LoVo (cell line): Measurements from ENCODE around the gene MRFAP1.
A peak's percentile ranks its signal among the peaks of the same experiment; 100 is the strongest.
"Not testable (repeated sequence)": the region's sequence is repeated elsewhere in the genome, so short reads cannot be mapped to it uniquely, and the experiment has no call there.

Experiments
- DNase-seq: peaks from one replicate; pipeline ENCODE4 v3.0.0-alpha.2; 2016; ENCODE audit warnings: low spot score

Gene MRFAP1

DNA sequence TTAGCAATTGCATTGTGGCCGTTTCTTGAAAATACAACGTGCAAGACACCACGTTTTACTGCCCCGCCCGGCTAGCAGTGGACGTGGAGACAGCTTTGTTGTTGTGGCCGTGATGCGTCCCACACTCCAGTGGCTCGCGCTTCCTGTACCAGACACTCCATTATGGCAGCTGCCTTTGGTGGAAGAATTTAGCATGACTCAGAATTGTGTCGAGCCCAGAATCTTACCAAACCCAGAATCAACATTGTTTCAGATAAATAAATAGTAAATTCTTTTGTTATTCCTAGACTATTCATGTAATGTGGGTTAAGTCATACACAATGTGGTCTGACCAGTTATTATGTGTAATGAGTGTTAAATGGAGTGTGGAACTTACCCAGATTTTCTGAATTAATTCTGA lies 27.9 kb downstream of the MRFAP1 start:
- DNase-seq = no peak

DNA sequence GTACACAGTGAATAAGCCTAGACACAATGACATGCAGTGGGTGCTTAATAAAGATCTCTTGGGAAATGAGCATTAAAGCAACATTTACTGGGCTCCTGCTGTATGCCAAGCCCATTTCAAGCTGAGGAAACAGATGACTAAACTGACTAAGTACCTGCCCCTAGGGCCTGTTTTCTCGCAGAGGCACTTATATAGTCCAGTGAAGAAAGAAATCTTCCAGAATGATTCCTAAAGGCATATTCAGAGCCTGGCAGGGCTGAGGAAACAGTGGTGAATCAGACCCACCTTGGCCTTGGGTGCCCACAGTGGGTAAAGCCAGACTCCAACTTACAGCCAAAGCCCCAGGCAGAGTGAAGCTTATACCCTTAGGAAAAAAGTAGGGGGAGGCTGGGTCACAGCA lies 31.2 kb downstream of the MRFAP1 start:
- DNase-seq = no peak

DNA sequence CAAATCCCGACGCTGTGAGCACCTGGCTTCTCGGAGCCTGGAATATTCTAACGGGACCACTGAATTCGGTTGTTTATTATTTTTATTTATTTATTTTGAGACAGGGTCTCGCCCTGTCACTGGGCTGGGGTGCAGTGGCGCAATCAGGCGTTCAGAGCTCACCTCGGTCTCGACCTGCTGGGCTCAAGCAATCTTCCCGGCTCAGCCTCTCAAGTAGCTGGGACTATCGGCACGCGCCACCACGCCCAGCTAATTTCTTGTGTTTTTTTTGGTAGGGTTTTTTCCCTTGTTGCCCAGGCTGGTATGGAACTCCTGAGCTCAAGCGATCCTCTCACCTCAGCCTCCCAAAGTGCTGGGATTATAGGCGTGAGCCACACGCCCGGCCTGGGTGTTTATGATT lies 31.6 kb downstream of the MRFAP1 start:
- DNase-seq = no peak

DNA sequence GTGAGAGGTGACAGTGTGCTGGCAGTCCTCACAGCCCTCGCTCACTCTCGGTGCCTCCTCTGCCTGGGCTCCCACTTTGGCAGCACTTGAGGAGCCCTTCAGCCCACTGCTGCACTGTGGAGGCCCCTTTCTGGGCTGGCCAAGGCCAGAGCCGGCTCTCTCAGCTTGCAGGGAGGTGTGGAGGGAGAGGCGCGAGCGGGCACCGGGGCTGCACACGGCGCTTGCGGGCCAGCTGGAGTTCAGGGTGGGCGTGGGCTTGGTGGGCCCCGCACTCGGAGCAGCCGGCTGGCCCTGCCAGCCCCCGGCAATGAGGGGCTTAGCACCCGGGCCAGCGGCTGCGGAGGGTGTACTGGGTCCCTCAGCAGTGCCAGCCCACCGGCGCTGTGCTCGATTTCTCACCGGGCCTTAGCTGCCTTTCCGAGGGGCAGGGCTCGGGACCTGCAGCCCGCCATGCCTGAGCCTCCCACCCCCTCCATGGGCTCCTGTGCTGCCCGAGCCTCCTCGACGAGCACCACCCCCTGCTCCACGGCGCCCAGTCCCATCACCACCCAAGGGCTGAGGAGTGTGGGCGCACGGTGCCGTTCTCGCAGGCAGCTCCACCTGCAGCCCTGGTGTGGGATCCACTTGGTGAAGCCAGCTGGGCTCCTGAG lies 32.2 kb downstream of the MRFAP1 start:
- DNase-seq = not testable (repeated sequence)

DNA sequence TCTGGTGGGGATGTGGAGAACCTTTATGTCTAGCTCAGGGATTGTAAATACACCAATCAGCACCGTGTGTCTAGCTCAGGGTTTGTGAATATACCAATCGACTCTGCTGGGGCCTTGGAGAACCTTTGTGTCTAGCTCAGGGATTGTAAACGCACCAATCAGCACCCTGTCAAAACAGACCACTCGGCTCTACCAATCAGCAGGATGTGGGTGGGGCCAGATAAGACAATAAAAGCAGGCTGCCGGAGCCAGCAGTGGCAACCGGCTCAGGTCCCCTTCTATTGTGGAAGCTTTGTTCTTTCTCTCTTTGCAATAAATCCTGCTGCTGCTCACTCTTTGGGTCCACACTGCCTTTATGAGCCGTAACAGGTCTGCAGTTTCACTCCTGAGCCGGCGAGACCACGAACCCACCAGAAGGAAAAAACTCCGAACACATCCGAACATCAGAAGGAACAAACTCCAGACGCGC lies 32.7 kb downstream of the MRFAP1 start:
- DNase-seq = not testable (repeated sequence)

DNA sequence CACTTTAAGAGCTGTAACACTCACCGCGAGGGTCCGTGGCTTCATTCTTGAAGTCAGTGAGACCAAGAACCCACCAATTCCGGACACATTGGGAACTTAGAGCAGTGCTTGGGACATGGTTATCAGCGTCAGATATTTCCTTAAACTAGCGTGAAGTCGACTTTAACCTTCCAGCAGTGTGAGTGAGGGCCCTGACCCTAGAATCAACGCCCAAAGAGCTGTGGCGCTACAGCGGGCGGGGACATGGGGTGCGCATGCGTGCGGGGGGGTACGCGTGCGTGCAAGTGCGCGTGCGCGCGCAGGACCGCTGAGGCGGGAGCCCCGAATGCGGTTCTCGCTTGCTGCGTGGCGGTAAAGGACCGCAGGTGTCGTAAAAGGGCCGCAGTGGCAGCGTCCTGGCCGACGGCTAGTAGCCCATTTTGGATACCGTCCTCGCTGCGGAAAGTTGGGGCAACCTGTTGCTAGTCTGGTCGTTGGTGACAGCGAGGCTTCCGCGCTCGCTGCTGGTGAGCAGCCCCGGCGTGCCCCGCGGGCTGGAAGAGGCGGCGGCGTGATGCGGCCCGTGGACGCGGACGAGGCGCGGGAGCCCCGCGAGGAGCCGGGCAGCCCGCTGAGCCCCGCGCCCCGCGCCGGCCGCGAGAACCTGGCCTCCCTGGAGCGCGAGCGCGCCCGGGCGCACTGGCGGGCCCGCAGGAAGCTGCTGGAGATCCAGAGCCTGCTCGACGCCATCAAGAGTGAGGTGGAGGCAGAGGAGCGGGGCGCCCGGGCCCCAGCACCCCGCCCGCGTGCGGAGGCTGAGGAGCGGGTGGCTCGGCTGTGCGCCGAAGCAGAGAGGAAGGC lies 33.4 kb downstream of the MRFAP1 start:
- DNase-seq = peak; percentile 96

DNA sequence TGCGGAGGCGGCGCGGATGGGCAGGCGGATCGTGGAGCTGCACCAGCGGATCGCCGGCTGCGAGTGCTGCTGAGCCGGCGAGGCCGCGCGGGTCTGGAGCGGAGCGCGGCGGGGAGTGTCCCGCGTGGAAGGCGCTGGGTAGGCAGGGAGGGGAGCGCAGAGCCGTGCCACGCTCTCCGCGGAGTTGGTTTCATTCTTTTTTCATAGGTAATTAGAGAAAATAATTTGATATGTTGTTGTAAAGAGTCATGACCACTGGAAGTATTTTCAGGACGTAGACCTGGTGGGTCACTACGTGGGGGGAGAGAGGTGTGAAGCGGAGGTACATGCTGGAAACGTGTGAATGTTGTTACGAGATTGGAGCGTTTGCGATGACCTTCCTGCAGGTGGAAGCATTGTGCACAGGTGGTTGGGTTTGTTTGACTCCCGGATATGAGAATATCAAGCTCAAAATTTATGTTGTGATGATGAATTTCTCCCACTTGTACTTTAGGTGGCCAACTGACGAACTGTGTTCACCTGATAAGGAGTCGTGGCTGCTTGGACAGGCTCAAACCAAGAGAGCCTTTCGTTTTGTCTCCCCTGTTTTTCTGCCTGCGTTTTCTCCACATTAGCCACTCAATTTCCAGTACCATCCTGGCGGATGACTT lies 34.1 kb downstream of the MRFAP1 start:
- DNase-seq = peak; percentile 68

DNA sequence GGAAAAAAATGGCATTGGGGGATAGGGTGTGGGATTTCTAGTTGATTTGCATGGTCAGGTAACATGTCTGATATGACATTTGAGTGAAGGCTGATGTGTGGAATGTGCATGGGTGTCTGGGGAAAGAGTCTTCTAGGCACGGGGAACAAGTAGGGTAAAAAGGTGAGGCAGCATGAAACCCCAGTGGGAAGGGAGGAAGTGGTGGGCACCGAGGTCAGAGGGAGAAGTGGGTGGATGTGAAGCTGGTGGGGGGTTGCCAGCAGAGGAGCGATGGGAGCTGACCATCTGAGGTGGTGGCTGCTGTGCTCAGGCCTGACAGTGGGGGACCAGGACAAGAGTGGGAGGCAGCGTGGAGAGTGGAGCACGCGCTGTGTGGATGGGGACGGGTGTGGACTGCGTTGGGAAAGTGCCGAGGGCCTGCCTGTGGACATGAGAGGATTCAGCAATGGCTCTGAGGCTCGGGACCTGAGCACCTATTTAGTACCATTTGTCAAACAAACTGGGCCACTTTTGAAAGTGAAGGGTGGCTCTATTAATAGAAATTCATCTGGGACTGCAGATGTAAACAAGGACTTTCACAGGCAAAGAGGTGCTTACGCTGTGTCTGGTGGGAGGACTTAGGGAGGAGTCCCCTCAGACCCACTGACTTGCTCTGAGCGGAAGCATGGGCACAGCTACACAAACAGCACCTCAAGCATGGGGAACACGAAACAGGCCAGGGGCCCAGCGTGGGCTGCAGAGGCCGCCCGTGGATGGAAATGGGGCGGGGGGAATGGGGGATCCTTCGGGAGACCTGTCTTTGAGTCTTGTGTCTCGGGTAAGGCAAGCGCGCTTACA lies 36.5 kb downstream of the MRFAP1 start:
- DNase-seq = no peak

DNA sequence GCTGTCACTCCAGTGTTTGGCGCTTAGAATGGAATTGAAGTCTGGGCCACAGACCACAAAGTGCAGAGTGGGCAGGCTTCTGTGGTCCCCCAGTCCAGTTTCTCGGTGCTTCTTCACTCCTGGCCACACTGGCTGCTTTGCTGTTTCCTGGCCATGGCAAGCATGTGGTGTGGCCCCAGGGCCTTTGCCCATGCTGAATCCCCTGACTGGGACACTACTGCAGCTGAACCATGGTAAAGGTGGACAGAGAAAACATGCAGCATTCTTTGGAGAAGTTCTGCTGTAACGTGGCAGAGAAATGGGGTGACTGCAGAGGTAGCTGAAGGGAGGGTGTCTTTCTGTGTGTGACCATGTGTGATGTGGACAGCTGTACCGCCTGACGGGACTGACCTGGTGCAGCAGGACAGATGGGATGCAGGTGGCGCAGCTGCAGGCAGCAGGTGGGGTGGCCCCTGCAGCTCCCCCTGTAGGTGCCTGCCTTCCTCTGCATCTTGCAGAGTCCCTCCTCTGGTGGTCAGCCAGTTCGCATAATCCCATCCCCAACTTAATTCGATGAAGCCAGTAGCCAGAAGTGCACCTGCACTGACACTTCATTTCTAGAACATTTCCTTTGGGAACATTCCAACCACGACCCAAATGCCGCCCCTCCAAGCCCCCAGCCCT lies 40.0 kb downstream of the MRFAP1 start:
- no peak for DNase-seq

DNA sequence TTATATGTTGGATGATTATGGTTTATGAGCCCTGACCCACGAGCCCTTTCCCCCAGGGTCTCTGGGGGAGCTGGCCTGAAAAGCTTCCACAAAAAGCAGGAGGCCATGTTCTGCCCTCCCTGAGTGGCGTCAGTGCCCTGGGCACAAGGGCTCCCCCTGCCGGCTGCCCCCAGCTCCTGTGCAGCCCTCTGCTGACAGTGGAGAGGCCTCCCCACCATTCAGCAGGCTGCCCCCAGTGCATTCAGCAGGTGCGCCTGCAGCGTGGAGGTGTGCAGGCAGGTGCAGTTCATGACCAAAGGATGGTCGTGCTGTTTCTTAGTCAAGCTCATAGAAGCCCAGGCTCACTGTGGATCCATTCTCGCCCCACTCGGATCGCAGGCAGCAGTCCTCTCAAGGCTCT lies 40.7 kb downstream of the MRFAP1 start:
- no peak for DNase-seq

DNA sequence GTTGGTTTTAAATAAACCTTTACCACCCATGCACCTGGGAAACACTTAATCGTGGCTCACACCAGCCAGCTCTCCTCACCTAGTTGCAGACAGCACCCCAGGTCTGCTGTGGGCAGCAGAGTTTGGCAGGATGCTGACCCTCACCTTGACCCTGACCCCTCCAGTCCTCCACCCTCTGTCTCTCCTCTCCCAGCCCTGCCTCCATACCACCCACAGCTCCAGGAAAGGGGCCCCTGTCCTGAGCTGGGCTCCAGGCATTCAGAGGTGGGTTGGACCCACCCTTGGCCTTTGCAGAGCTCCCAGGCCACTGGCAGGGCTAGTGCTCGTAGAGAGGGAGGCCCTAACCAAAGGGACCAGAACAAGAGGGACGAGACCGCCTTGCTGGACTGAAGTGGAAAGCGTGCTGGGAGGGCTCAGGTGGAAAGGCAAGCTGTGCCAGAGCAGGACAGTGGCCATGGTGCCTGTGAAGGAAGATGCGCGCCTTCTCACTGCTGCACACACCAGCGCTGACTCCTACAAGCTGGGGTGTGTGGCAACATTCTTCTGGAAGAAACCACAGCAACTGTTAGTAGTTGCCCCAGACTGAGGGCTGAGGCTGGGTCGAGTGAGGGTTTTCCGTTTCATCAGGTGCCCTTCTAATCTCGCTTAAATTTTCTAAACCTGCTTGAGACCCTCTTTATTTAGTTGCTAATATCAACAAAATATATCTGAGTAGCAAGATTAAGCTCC lies 42.5 kb downstream of the MRFAP1 start:
- DNase-seq = no peak

DNA sequence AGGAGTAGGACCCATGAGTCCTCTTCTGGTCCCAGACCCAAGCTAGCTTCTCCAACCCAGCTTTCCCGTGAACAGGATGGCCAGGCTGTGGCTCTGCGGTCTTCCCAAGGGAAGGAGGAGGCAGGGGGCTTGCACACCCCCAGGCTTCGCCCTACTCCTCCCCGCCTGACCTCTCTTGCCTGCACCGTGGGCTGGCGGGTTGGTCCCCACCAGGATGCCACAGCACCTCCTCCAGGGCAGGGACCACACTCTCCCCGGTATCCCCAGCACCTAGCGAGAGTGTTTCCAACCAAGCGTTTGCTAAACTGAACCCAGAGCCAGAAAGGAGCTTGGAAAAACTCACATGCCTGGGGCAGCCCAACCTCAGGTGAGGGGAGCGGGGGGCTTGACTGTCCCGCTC lies 44.2 kb downstream of the MRFAP1 start:
- no peak for DNase-seq

DNA sequence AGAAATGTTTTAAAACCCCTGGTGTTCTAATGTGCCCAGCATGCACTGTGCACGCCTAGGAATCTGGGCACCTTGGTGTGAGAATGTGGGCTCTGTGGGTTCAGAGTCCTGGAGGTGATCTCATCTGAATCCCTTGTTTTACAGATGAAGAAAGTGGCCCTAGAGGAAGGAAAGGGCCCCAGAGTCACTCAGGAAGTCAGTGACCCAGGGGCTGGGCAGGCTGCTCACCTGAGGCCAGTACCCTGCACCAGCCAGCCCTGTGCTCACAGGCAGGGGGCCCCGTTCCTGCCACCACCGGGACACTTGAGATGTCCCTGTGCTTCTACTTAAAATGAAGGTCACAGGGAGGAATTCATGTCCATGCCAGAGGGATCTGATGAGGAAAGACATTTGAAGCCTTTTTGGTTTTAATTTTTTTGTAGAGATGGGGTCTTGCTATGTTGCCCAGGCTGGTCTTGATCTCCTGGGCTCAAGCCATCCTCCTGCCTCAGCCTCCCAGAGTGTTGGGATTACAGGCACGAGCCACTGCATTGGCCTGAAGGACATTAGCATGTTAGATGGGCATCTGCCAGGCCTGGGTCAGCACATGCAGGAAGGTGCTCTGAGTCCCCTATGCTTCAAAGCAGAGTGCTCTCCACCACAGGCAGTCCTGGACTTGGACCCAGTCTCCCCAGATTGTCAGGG lies 45.8 kb downstream of the MRFAP1 start:
- DNase-seq = no peak

DNA sequence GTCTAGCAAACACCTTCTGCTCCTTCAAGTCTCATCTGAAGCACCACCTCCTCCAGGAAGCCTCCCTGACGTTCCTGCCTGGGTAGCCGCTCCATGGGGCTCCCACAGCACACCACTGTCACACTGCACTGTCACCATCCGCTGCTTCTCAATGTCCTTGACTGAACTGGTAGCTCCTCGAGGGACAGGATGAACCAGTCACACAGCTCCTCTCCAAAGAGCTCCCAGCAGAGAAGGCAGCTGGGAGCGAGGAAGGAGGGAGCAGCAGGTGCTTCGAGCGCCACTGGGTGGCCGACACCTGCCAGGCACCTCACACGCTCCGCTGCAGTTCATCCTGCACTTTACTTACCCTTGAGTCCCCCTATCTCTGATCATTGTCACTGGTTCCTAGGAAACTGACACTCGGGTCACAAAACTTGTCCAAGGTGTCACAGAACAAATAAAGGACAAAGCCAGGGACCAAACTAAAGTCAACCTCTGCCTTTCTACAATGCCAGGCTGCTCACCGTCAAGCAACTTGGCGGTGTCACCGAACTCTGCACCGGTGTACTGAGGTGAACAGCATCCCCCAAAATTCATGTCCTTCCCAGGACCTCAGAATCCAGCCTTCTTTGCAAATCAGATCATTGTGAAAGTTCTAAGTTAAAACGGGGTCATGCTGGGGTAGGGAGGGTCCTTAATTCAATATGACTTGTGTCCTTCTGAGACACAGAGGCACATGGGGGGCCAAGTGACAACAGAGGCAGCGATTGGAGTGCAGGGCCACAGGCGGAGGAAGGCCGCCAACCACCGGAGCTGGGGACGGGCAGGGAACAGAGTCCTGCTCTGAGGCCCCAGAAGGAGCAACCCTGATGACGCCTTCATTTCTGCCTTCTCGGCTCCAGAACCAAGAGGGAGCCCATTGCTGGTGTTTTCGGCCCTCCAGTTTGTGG lies 47.7 kb downstream of the MRFAP1 start:
- no peak for DNase-seq

DNA sequence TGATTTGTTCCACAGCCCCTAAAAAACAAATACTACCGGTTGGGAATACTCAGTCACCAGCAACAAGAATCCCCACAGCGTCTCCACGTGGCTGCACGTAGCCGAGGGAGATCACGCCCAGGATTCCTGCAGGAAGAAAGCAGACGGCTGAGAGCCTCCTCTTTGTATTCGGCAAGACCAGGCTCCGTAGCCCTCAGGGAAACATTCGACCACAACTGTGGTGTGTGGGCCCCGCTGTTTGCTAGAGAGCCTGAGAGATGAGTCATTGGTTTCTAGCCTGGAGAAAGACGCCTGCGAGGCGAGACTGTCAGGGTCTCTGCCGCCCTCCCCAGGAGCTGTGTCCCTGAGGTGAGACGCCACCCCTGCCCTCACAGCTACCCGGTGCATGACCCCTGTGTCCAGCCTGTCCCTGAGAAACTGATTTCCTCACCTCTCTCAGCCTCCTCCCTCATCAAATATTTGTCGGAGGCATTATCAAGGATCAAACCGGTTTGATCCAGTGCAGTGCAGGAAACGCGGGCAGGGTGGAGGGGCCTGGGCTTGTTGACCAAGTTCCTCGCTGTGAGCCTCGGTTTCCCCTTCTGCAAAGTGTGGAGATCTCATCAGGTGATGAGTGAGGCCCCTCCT lies 48.5 kb downstream of the MRFAP1 start:
- DNase-seq = peak; percentile 82

DNA sequence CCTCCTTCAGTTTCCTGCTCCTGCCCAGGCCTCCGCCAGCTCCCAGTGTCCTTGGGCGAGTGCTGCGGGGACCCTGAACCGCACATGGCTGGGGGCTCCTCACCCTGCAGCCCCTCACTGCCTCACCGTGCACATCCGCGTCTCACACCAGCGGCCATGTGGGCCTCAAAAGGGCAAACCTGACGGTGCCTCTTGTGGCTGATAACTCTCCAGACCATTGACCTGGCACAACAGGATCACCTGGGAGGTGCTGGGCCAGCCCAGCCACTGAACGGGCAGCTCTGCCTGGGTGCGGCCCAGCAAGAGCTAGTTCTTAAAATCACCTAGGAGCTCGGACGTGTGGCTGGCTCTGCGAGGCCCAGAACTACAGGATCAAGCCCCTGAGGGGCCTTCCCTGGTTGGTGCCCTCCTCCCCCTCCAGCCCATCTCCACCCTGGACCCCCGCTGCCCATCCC lies 49.0 kb downstream of the MRFAP1 start:
- DNase-seq = no peak
